ENCODE results near the gene NEURL1.

NEURL1 gene

GRCh38 chr10:103548006-103548405 lies 54.5 kb downstream of the NEURL1 start:
- no peak for DNase-seq

DNA sequence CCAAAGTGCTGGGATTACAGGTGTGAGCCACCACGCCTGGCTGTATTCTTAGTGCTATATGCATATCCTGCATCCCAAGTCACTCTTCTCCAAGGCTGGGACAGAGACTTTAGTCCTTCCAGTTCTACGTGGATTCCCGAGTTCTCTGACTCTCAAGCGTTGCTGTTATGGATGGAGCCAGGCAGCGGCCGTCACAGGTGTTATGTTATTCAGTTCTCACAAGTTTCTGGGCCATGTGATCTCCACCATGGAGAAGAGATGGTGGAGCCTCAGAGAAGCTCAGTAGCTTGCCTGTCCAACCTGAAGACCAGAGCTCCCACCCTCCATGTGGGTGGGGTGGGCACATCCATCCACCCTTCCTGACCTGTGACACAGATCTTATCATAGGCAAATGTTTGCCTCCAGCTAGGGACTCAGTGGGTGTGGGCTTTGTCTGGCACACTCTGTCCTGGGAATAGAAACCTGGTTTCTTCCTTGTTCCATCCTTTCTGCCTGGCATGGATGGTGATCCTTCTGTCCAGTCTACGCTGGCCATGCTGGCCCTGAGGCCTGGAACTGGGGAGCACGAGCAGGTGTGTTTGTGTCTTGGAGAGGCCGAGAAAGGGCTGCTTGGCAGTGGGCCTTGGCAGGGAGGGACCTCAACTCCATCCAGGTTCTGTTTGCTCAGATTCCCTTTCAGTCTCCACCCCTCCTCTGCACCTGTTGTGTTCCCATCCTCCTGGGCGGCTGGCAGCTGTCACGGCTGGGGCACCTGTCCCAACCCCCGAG lies 55.3 kb downstream of the NEURL1 start:
- peak; percentile 56 to 85 (median 78) for DNase-seq

DNA sequence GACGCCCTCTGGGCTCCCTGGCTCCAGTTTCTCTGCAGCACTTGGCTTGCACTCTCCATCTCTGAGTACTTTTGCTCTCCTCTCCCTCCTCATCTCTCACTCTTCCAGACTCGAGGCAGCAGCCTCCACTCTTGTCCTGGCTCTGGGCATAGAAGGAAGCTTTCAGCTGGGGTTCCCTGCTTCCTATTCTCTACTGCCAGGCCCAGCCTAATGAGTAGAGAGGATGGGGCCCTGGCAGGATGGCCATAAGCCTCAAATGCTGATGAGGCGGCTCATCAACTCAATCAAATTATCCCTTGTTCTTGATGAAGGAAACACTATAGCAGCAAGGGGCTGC lies 55.8 kb downstream of the NEURL1 start:
- DNase-seq = no peak

DNA sequence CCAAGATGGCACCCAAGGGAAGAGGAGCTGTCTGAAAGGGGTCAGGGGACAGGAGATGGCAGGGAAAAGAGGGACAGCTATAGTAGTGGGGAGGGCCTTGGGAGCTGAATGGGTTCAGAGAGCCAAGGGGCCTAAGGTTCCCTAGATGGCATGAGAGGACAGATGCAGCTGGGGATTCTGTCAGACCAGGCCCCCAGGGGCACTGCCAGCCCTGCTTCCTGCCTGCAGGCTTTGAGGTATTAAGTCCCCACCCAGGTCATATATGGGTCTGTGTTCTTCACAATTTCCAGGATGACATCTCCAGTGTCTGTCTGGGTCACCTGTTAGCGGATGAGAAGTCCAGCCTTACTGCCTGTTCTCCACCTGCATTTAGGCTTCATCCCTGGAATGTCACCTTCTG lies 56.7 kb downstream of the NEURL1 start:
- DNase-seq = no peak

- no peak for DNase-seq
Measured at GRCh38 chr10:103551619-103552602, 58.4 kb downstream of the NEURL1 start.

DNA sequence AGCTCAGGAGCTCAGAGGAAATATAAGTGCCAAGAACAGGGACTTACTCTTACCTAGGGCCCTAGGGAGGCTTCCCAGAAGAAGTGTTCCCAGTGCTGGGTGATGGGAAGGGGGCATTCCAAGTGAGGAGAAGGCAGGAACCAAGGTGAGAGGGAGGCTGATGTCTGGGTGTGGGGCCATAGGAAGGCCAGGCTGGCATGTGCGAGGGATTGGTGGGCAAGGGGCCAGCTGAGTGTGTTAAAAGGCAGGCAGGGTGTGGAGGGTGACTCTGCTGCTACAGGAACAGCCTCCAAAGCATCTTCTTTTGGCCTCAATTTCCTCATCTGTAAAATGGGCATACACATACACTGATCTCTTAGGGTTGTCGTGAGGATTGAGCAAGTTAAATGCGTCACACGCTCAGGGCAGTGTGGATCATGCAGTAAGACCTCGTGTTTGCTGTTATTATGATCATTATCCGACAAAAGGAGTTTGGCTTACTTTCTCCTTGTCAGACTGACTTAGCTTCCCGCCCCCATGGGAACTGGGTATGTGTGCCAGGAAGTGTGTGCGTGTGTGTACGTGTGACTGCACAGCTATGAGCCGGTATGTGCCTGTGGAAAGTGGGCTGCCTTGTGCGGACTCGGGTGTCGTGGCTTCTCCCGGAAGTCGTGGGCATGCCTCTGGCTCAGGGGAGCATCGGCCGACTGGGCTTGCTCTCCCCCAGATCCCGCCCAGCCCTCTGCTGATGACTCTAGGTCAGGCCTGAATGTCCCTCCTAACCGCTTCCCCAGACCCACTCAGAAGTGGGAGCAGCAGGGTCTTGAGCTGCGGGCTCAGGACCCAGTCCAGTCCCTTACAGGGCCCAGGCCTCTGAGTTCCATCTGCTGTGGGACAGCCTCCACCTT lies 59.6 kb downstream of the NEURL1 start:
- no peak for DNase-seq

DNA sequence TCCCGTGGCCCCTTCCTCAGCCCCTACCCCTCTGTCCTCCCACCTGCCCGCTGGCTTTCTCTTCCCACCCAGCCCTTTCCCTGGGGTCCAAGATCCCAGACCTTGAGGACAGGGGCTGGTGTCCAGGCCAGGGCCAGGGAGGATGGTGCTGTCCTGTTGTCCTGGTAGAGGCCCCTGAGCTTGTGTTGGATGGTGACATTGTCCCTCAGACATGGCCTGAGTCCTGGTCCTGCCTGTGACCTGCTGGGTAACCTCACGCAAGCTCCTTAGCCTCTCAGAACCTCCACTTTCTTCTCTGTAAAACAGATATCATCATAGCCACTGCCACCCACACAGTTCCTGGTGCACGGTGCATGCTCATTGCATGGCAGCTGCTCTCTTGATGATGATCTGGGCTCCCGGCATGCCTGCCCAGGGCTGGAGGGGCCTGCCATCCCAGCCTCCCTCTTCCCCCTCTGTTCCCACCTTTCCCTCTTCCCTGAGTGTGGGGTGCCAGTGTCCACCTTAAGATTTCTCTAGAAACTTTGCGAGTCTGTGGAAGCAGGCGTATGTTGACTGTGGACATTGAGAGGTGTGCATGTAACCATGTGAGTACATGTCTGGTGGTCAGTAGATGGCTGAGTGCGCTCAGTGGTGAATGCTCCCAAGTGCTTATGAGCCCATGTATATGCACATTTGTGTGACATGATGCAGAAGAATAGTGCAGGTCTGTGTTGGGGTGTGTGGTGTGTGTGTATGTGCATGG lies 60.4 kb downstream of the NEURL1 start:
- no peak for DNase-seq

GRCh38 chr10:103554488-103555324 lies 61.2 kb downstream of the NEURL1 start:
- DNase-seq = peak; percentile 61 to 73 (median 67)

- no peak for DNase-seq
Measured at GRCh38 chr10:103555325-103555649, 61.8 kb downstream of the NEURL1 start.

GRCh38 chr10:103555712-103556111 lies 62.2 kb downstream of the NEURL1 start:
- no peak for DNase-seq

GRCh38 chr10:103556383-103557007 lies 63.0 kb downstream of the NEURL1 start:
- DNase-seq = no peak

DNA sequence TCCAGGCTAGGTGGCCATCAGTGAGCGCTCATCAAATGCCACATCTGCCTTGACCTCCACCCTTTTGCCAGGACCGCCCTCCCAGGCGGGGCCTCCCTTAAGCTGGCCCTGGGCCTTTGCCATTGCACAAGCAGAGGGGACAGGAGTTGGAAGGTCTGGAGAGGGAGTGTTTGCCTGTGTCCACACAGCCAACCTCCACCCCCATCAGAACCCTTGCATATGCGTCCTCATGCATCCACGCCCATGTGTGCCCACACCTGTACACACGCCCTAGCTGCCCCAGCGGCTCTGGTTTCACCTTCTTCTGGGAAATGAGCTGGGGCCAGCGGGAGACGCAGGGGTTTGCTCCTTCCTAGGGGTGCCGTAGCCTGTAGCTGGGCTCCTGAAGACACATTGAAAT lies 64.0 kb downstream of the NEURL1 start:
- DNase-seq = peak in 1 of 3 experiments; percentile 29

GRCh38 chr10:103558911-103559310 lies 65.4 kb downstream of the NEURL1 start:
- DNase-seq = no peak

GRCh38 chr10:103559776-103560175 lies 66.3 kb downstream of the NEURL1 start:
- no peak for DNase-seq

GRCh38 chr10:103560886-103561285 lies 67.4 kb downstream of the NEURL1 start:
- DNase-seq = no peak

DNA sequence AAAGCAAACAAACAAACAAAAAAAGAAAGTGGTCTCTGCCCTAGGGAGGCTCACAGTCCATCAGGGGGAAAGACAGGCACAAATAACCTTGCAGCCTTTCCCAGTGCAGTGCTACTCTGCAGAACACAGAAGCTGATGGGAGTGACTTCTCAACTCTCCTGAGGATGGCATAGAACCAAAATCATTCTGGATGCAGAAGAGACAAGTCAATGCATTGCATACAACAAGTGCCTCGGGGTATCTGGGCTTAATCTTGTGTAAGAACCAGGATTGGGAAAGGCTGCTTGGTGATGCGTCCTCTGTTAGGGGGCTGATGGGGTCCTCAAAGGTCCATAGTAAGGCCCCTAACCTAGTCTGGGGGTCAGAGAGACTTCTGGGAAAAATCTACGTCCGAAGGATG lies 68.9 kb downstream of the NEURL1 start:
- no peak for DNase-seq

- no peak for DNase-seq
Measured at GRCh38 chr10:103563231-103564115, 70.0 kb downstream of the NEURL1 start.

DNA sequence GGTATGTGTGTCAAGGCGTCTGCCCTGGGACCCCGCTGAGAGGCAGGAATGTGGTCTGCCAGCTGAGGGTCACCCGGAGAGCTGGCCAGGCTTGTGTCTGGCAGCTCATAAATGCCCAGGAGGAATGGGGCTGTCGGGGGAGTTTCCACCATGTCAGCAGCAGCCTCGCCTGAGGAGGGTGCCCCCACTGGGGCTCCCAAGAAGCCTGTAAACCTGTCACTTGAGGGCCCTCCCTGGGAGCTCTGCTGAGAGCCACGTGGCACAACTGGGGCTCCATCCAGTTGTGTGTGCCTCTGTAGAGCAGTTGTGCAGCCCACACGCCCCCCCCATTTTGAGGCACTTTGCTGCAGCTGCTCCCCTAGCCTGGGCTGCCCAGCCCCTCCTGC lies 70.6 kb downstream of the NEURL1 start:
- peak in 1 of 3 experiments; percentile 11 for DNase-seq

DNA sequence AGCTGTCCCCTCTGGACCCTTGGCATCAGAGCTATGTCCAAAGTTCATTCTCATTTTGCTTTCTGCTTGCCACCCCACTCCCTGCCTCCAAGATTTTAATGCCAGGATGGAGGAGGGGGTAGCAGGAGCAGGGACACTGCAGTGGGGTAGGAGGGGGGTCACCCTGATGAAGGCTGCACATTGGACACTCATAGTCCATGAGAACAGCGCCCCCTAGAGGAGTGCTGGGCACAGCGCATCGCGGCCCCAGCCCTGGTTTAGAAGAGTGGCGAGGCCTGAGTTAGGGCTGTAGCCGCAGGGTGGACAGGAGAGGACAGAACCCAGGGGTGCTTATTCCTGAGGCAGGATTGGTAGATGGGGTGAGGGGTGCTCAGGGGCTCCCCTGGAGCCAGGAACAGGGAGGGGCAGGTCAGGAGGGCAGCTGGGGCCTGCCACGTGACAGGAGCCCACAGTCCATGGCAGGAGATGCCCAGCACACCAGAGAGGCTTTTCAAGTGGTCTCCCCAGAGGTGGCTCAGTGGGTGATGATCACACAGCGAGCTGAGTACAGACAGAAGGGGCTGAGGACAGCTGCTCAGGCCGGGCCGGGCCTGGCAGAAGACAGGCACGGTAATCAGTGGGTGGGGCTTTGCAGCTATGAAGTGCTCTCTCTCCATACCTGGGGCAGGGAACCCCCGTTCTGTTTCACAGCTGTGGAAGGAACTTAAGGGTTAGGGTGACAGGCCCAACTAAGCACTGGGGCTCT lies 71.4 kb downstream of the NEURL1 start:
- peak in 1 of 3 experiments; percentile 11 for DNase-seq
